ENCODE data around the gene MUL1.

The MUL1 gene

GRCh38 chr1:20485527-20486456 lies 22.2 kb downstream of the MUL1 start, which contains the start of gene CAMK2N1:
CAMK2N1 (minus strand) TSS chr1:20486210; CDS start chr1:20485379, 831 bp downstream.
- DNase-seq (ENCODE audit: low spot score), result no peak

- no peak for DNase-seq (ENCODE audit: low spot score)
These were observed 23.2 kb downstream of the MUL1 start for GRCh38 chr1:20484519-20485462.

GRCh38 chr1:20483833-20484518 lies 24.0 kb downstream of the MUL1 start:
- no peak for DNase-seq (ENCODE audit: low spot score)

- DNase-seq (ENCODE audit: low spot score), result no peak
These were observed 24.7 kb downstream of the MUL1 start for GRCh38 chr1:20483098-20483832.

- no peak for DNase-seq (ENCODE audit: low spot score)
These were observed 26.1 kb downstream of the MUL1 start for GRCh38 chr1:20481643-20482498.

GRCh38 chr1:20480951-20481617 lies 26.9 kb downstream of the MUL1 start:
- no peak for DNase-seq (ENCODE audit: low spot score)

- DNase-seq (ENCODE audit: low spot score), result no peak
These were observed 27.6 kb downstream of the MUL1 start for GRCh38 chr1:20480243-20480944.

- no peak for DNase-seq (ENCODE audit: low spot score)
These were observed 28.1 kb downstream of the MUL1 start for GRCh38 chr1:20479840-20480239.

- no peak for DNase-seq (ENCODE audit: low spot score)
These were observed 29.8 kb downstream of the MUL1 start for GRCh38 chr1:20478057-20478635.

- DNase-seq (ENCODE audit: low spot score), result no peak
These were observed 30.4 kb downstream of the MUL1 start for GRCh38 chr1:20477348-20478056.

GRCh38 chr1:20476265-20477038 lies 31.5 kb downstream of the MUL1 start:
- no peak for DNase-seq (ENCODE audit: low spot score)

GRCh38 chr1:20474996-20475395 lies 33.0 kb downstream of the MUL1 start:
- no peak for DNase-seq (ENCODE audit: low spot score)

GRCh38 chr1:20474333-20474975 lies 33.5 kb downstream of the MUL1 start:
- DNase-seq (ENCODE audit: low spot score), result no peak

- no peak for DNase-seq (ENCODE audit: low spot score)
These were observed 34.1 kb downstream of the MUL1 start for GRCh38 chr1:20473894-20474293.

GRCh38 chr1:20472860-20473711 lies 34.9 kb downstream of the MUL1 start:
- no peak for DNase-seq (ENCODE audit: low spot score)

- no peak for DNase-seq (ENCODE audit: low spot score)
These were observed 35.8 kb downstream of the MUL1 start for GRCh38 chr1:20472121-20472520.

Data from left forelimb (tissue), 1 donor.